ENCODE data around the gene CST4. TPM values are rescaled to one million over a fixed set of nuclear protein-coding genes. Genes with fewer than 3 reads are reported as not detected.
"Not testable (repeated sequence)": the region's sequence is repeated elsewhere in the genome, so short reads cannot be mapped to it uniquely, and the experiment has no call there.

Gene CST4
- total RNA-seq, 2 donors from 2014 or later, result not detected

GRCh38 chr20:23700931-23701330 lies 12.1 kb upstream of the CST4 start:
- DNase-seq (ENCODE audit: low spot score) (no peak), ATAC-seq (ENCODE audit: insufficient number of reproducible peaks, low FRiP score, low read depth) (no peak)
- no peak overlapping the region for H3K4me3 ChIP-seq
- no peaks in the 10 kb centered on the region for H3K9me3 ChIP-seq
- H3K4me1 ChIP-seq (ENCODE audit: control insufficient read depth in 1 of 2, low read depth in 2 of 2), result no peaks in the 10 kb centered on the region
- no peak overlapping the region for H3K27ac ChIP-seq
- no peak for TF ChIP-seq CTCF (IDR thresholded peaks at IDR 0.05)
- H3K36me3 ChIP-seq, result no peaks in the 10 kb centered on the region
- no peaks in the 10 kb centered on the region for H3K27me3 ChIP-seq (replicated peaks; ENCODE audit: insufficient read depth)

DNA sequence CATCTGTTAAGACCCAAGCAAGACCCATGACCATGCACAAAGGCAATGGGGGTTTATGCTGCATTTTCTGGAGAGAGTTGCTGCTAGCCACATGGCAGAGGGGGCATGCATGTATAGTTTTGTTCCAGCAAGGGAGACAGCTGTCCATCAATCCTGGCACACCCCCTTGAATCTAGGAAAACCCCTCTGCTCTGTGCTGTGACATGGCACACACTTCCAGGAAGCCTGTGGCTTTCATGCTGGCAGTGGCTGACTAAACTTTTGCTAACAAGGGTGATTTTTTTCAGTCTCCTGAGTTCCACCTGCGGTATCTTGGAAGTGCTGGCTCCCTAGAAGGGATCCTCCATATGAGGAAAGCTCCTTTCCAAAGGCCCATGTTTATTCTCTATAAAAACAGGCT lies 9.1 kb upstream of the CST4 start:
- ATAC-seq (ENCODE audit: insufficient number of reproducible peaks, low FRiP score, low read depth) (no peak), DNase-seq (ENCODE audit: low spot score) (no peak)
- H3K4me3 ChIP-seq, result no peak overlapping the region
- H3K9me3 ChIP-seq, result no peaks in the 10 kb centered on the region
- no peak for TF ChIP-seq CTCF (IDR thresholded peaks at IDR 0.05)
- no peaks in the 10 kb centered on the region for H3K27me3 ChIP-seq (replicated peaks; ENCODE audit: insufficient read depth)
- no peak overlapping the region for H3K27ac ChIP-seq
- H3K4me1 ChIP-seq (ENCODE audit: control insufficient read depth in 1 of 2, low read depth in 2 of 2), result no peaks in the 10 kb centered on the region
- H3K36me3 ChIP-seq, result no peaks in the 10 kb centered on the region

- not testable (repeated sequence) for H3K4me1 ChIP-seq (ENCODE audit: control insufficient read depth in 1 of 2, low read depth in 2 of 2); H3K27ac ChIP-seq; H3K27me3 ChIP-seq (replicated peaks; ENCODE audit: insufficient read depth); H3K4me3 ChIP-seq; H3K36me3 ChIP-seq; H3K9me3 ChIP-seq; DNase-seq (ENCODE audit: low spot score); ATAC-seq (ENCODE audit: insufficient number of reproducible peaks, low FRiP score, low read depth)
Observed at GRCh38 chr20:23695068-23695395, 6.2 kb upstream of the CST4 start.

- ATAC-seq (ENCODE audit: insufficient number of reproducible peaks, low FRiP score, low read depth); H3K4me3 ChIP-seq; H3K27me3 ChIP-seq (replicated peaks; ENCODE audit: insufficient read depth); H3K4me1 ChIP-seq (ENCODE audit: control insufficient read depth in 1 of 2, low read depth in 2 of 2); H3K9me3 ChIP-seq; DNase-seq (ENCODE audit: low spot score); H3K27ac ChIP-seq; H3K36me3 ChIP-seq: not testable (repeated sequence)
Observed at GRCh38 chr20:23694178-23695067, 5.6 kb upstream of the CST4 start.

DNA sequence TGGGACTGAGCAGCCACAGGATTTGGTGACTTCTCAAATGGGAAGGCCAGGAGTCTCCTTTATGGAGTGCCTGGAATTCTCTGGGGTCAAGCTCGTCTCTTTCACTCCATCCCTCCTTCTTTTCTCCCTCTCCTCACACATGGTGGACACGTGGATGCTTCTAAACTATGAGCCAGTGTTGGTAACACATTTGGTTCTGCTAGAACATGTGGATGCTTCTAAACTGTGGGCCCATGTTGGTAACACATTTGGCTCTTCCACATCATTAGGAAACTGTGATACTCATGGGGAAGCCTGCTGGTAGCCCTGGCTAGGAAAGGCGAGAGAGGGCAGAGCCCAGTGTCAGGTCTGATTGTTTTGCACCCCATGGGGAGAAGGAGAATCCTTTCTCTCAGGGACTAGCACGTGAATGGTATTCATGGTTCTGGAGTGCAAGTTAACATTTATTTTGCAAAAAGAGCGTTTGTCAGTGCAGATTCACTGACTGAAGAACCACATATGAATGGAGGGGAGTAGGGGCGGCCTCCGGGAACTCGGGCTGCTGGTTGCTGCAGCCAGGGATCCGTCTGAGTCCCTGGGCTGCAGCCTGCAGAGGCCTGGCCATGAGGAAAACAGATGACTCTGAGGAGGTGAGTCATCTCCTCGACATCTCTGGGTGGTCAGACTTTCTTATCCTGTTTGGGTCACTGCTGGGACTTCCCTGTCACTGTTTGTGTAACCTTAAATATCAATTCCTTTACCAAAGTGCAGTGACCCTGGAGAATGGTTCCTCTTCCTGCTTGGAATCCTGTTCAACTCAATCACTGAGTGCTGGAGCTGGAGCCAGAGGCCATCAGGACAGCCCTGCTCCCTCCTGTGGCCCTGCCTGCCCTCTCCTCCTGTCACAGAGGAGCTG lies 4.1 kb upstream of the CST4 start:
- not testable (repeated sequence) for ATAC-seq (ENCODE audit: insufficient number of reproducible peaks, low FRiP score, low read depth)

GRCh38 chr20:23691675-23692074 lies 2.8 kb upstream of the CST4 start:
- no peak for DNase-seq (ENCODE audit: low spot score)
- Histone ChIP-seq H3K4me3 (no peak overlapping the region), H3K36me3 (no peaks in the 10 kb centered on the region), H3K27ac (no peak overlapping the region), H3K4me1 (ENCODE audit: control insufficient read depth in 1 of 2, low read depth in 2 of 2) (no peaks in the 10 kb centered on the region), H3K9me3 (no peaks in the 10 kb centered on the region), H3K27me3 (replicated peaks; ENCODE audit: insufficient read depth) (no peaks in the 10 kb centered on the region)
- no peak for TF ChIP-seq CTCF (IDR thresholded peaks at IDR 0.05)
- ATAC-seq (ENCODE audit: insufficient number of reproducible peaks, low FRiP score, low read depth), result no peak

More for the DNA sequence above, 4.1 kb upstream of the CST4 start:
- not testable (repeated sequence) for H3K36me3 ChIP-seq; DNase-seq (ENCODE audit: low spot score); H3K27me3 ChIP-seq (replicated peaks; ENCODE audit: insufficient read depth); H3K9me3 ChIP-seq; H3K4me1 ChIP-seq (ENCODE audit: control insufficient read depth in 1 of 2, low read depth in 2 of 2); H3K27ac ChIP-seq; H3K4me3 ChIP-seq

Data from thoracic aorta (tissue), 2 donors.